GM06990 (cell line): ENCODE data around the gene ZNF296.
A peak's percentile ranks its signal among the peaks of the same experiment; 100 is the strongest.

Experiments used
- DNase-seq: peaks from one replicate; pipeline ENCODE4 v3.0.0-alpha.2; 2011; ENCODE audit not compliant: insufficient read length; ENCODE audit errors: extremely low read depth
- H3K27me3 ChIP-seq: replicated peaks from 2 replicates; pipeline ENCODE4 v1.6.0; 2011; ENCODE audit warnings: low read length; ENCODE audit not compliant: control insufficient read depth, insufficient read depth
- H3K36me3 ChIP-seq: 2 replicates; pipeline ENCODE4 v1.5.1; 2011; ENCODE audit warnings: low read length; ENCODE audit not compliant: control insufficient read depth, insufficient read depth
- H3K4me3 ChIP-seq: replicated peaks from 2 replicates; pipeline ENCODE4 v1.5.1; 2011; ENCODE audit warnings: low read depth, mild to moderate bottlenecking, control low read depth, low read length
- CTCF ChIP-seq: IDR thresholded peaks from 2 replicates; pipeline ENCODE4 v1.5.1; 2011; ENCODE audit warnings: low read length, control low read depth, mild to moderate bottlenecking, inconsistent platforms; ENCODE audit not compliant: insufficient read depth, poor library complexity, severe bottlenecking

Gene ZNF296

GRCh38 chr19:45097776-45098520 is 21.7 kb upstream of the ZNF296 start:
- H3K4me3 ChIP-seq, result no peak overlapping the region
- no peaks in the 10 kb centered on the region for H3K27me3 ChIP-seq
- DNase-seq, result no peak
- peaks cover 5% of the 10 kb centered on the region for H3K36me3 ChIP-seq
- TF ChIP-seq CTCF, result no peak

GRCh38 chr19:45097450-45097775 is 21.1 kb upstream of the ZNF296 start:
- Histone ChIP-seq H3K36me3 (peaks cover 5% of the 10 kb centered on the region), H3K27me3 (no peaks in the 10 kb centered on the region), H3K4me3 (no peak overlapping the region)
- no peak for DNase-seq
- TF ChIP-seq CTCF, result no peak

- Histone ChIP-seq H3K4me3 (no peak overlapping the region), H3K27me3 (no peaks in the 10 kb centered on the region), H3K36me3 (peaks cover 5% of the 10 kb centered on the region)
- no peak for TF ChIP-seq CTCF
- DNase-seq, result no peak
Measured at GRCh38 chr19:45096700-45097099, 20.4 kb upstream of the ZNF296 start.

- peaks cover 10% of the 10 kb centered on the region for H3K36me3 ChIP-seq
- H3K4me3 ChIP-seq, result no peak overlapping the region
- DNase-seq, result no peak
- no peaks in the 10 kb centered on the region for H3K27me3 ChIP-seq
- no peak for TF ChIP-seq CTCF
Measured at GRCh38 chr19:45095496-45096413, 19.5 kb upstream of the ZNF296 start.

GRCh38 chr19:45094707-45095106 is 18.4 kb upstream of the ZNF296 start:
- no peaks in the 10 kb centered on the region for H3K27me3 ChIP-seq
- TF ChIP-seq CTCF, result no peak
- H3K4me3 ChIP-seq, result peak overlapping the region; percentile 66; the same call in 1 of the 2 replicates
- no peak for DNase-seq
- peaks cover 14% of the 10 kb centered on the region for H3K36me3 ChIP-seq
